Transverse colon (tissue), 4 donors: ENCODE data around the gene ANXA8L1. TPM values are rescaled to one million over a fixed set of nuclear protein-coding genes. Genes with fewer than 3 reads are reported as not detected.
"Not testable (repeated sequence)": the region's sequence is repeated elsewhere in the genome, so short reads cannot be mapped to it uniquely, and the experiment has no call there.

Source experiments
- DNase-seq: peaks from one replicate; pipeline ENCODE4 v3.0.0-alpha.2; 2019
- H3K27ac ChIP-seq, 4 donors: fragments of 200-600 bp; sonication (generic); 2 replicates each; pipeline ENCODE4 v1.5.1; 2016 to 2018; ENCODE audit warnings: inconsistent platforms in 4 of 4
- H3K27me3 ChIP-seq: fragments of 200-600 bp; sonication (generic); 2 replicates; pipeline ENCODE4 v1.5.1; 2017; ENCODE audit warnings: inconsistent platforms
- H3K36me3 ChIP-seq, 4 donors: fragments of 200-600 bp; sonication (generic); 2 replicates each; pipeline ENCODE4 v1.5.1; 2017 to 2019; ENCODE audit warnings: inconsistent platforms in 4 of 4
- H3K4me1 ChIP-seq, 4 donors: fragments of 200-600 bp; sonication (generic); 2 replicates each; pipeline ENCODE4 v1.5.1; 2017 to 2020; ENCODE audit warnings: inconsistent platforms in 4 of 4
- H3K4me3 ChIP-seq, 4 donors: fragments of 200-600 bp; sonication (generic); 1 replicate in 1 of 4; 2 replicates in 3 of 4; pipeline versions ENCODE4 v1.5.1 to v1.6.1; 2017 to 2019; ENCODE audit warnings: inconsistent platforms in 4 of 4
- H3K9me3 ChIP-seq, 2 donors: fragments of 200-600 bp; sonication (generic); 2 replicates each; pipeline ENCODE4 v1.5.1; 2017 to 2019; ENCODE audit warnings: inconsistent platforms in 2 of 2
- EP300 ChIP-seq: sonication (generic); formaldehyde crosslinking; IDR thresholded peaks from one replicate; pipeline ENCODE4 v1.6.1; 2017; ENCODE audit warnings: antibody characterized with exemption, low read depth
- POLR2A ChIP-seq: fragments of 450-650 bp; IDR thresholded peaks from one replicate; pipeline ENCODE4 v1.6.1; 2016; ENCODE audit warnings: antibody characterized with exemption, mild to moderate bottlenecking, moderate library complexity
- POLR2AphosphoS5 ChIP-seq, 3 donors: sonication (generic); formaldehyde crosslinking; IDR thresholded peaks; one replicate each; pipeline ENCODE4 v1.6.1; 2016; ENCODE audit warnings: antibody characterized with exemption in 3 of 3
- WGBS, 2 donors: methylation state at CpG; one replicate each; pipeline ENCODE4 v1.1.5; 2018; ENCODE audit warnings: low coverage in 1 of 2; 5-methylcytosine and 5-hydroxymethylcytosine counted together
- in situ Hi-C, 4 donors: fragments of 200-750 bp; cut with MboI; loops; one replicate each; pipeline versions ENCODE4 v1.15.0 to v1.15.1; 2017; ENCODE audit warnings: low sequenced_read_pairs in 3 of 4, low pct_ligation_motif_present in 1 of 4, low pct_unique_long_range_greater_than_20kb in 1 of 4
- intact Hi-C: fragments of 100-400 bp; cut with DNase I; formaldehyde crosslinking; loops from one replicate; pipeline ENCODE4 v1.15.1; 2023; ENCODE audit warnings: low total_unique reads
- total RNA-seq, 4 donors: library from RNA; depleted of rRNA; stranded (reverse); fragments of >200 nt; gene quantifications; one replicate each; pipeline ENCODE4 v1.1.0, GENCODE V29; 2016
- TF ChIP-seq, protein P1 (sequence below), 5 experiments: fragments of 200-600 bp in 3 of 5; fragments of 450-650 bp in 2 of 5; sonication (generic) in 3 of 5; IDR thresholded peaks; 1 replicate in 2 of 5; 2 replicates in 3 of 5; pipeline ENCODE4 v1.5.1; 2016 to 2017; ENCODE audit warnings: antibody characterized with exemption in 5 of 5, inconsistent platforms in 3 of 5, mild to moderate bottlenecking in 2 of 5, moderate library complexity in 1 of 5

The ANXA8L1 gene
- total RNA-seq, 4 donors from 2014 or later, result not detected

DNA sequence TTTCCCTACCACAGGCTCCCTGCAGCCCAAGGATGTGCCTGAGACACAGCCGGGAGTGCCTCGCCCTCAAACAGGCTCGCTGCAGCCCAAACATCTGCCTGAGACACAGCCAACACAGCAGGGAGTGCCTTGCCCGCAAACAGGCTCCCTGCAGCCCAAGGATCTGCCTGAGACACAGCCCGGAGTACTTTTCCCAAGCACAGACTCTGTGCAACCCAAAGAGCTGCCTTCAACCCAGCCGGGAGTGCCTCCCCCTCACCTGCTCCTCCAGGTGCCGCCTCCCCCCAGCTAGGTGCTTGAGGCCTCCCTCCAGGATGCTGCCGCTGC, 45.9 kb upstream of the ANXA8L1 start:
- intact Hi-C loops, result no loop called here
- in situ Hi-C loops, result no loop called here
- Histone ChIP-seq H3K36me3 (no peaks in the 10 kb centered on the region), H3K4me3 (no peak overlapping the region), H3K27me3 (no peaks in the 10 kb centered on the region), H3K9me3 (no peaks in the 10 kb centered on the region), H3K27ac (no peak overlapping the region), H3K4me1 (no peaks in the 10 kb centered on the region)
- WGBS, 2 donors, result 65% methylated on average over 7 of the region's 8 CpGs; no CpG with 5 or more reads in 1 of the 2 donors
- TF ChIP-seq, protein P1, sequence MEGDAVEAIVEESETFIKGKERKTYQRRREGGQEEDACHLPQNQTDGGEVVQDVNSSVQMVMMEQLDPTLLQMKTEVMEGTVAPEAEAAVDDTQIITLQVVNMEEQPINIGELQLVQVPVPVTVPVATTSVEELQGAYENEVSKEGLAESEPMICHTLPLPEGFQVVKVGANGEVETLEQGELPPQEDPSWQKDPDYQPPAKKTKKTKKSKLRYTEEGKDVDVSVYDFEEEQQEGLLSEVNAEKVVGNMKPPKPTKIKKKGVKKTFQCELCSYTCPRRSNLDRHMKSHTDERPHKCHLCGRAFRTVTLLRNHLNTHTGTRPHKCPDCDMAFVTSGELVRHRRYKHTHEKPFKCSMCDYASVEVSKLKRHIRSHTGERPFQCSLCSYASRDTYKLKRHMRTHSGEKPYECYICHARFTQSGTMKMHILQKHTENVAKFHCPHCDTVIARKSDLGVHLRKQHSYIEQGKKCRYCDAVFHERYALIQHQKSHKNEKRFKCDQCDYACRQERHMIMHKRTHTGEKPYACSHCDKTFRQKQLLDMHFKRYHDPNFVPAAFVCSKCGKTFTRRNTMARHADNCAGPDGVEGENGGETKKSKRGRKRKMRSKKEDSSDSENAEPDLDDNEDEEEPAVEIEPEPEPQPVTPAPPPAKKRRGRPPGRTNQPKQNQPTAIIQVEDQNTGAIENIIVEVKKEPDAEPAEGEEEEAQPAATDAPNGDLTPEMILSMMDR (IDR thresholded peaks at IDR 0.05), result no peak
- TF ChIP-seq POLR2AphosphoS5 (IDR thresholded peaks at IDR 0.05), result no peak
- DNase-seq, result no peak

DNA sequence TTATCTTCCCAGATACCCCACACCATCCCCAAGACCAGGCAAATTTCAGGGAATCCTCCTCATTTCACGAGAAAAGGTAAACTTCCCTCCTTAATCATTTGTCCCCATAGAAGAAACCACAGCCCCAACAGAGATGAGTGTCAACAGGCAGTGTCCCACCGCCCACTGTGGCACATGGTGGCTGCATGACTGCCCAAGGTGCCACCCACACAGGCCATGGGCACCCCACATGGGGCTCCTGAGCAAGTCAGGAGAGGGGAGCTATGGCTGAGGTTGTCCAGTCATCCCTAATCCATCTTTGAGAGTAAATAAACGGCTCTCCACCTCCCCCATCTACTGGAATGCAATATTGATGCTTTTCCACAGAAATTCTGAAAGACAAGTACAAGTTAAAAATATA, 44.7 kb upstream of the ANXA8L1 start:
- TF ChIP-seq, protein P1 (IDR thresholded peaks at IDR 0.05), result no peak
- no peak for TF ChIP-seq POLR2A
- no peak for TF ChIP-seq EP300
- no peak for TF ChIP-seq POLR2AphosphoS5 (IDR thresholded peaks at IDR 0.05)
- Histone ChIP-seq H3K4me1 (no peaks in the 10 kb centered on the region), H3K9me3 (no peaks in the 10 kb centered on the region), H3K27ac (no peak overlapping the region), H3K27me3 (no peaks in the 10 kb centered on the region), H3K4me3 (no peak overlapping the region), H3K36me3 (no peaks in the 10 kb centered on the region)
- intact Hi-C loops, result no loop called here
- DNase-seq, result no peak
- WGBS, 2 donors, result 60 to 84% methylated on average over 1 to 3 of the region's 3 CpGs
- in situ Hi-C loops, result no loop called here

DNA sequence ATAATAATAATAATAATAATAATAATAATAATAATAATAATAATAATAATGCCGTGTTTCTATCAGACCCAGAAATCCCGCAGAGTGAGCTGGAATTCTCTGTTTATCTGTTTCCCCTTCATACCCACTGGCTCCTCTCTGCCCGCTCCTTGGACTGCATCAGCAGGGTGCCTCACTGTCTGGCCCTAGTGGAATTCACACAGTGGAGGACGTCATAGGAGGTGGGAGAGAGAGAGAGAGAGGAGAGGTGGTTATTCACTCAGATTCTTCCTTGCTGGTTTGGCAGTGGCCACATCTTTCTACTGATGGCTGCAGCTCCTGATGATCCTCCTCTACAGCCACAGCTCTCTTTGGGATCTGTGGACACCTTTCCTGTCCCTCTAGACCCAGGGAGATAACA, 10.1 kb upstream of the ANXA8L1 start:
- H3K27me3 ChIP-seq, DNase-seq, H3K4me3 ChIP-seq, H3K27ac ChIP-seq, intact Hi-C loops, in situ Hi-C loops, H3K4me1 ChIP-seq, H3K36me3 ChIP-seq, H3K9me3 ChIP-seq: not testable (repeated sequence)
- WGBS, 2 donors, result 74% methylated on average over 4 of the region's 4 CpGs; no CpG with 5 or more reads in 1 of the 2 donors

DNA sequence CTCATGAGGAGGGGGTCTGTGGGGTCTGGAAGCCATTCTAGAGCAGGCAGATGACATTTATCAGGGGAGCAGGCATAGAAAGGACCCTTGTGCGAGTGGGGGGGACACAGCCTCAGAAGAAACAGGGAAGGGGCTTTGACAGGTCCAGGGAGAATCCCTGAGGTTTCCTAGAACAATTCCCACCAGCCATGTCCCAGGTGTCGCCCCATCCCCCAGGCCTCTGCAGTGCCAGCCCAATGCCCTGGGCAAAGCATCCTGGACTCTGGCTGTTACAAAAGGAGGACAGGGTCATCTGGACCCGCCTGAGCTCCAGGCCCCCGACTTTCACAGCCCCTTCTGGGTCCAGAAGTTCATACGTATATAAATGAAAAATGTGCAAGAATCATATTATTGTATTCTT, 8.4 kb upstream of the ANXA8L1 start:
- H3K27me3 ChIP-seq, intact Hi-C loops, H3K36me3 ChIP-seq, H3K27ac ChIP-seq, H3K4me1 ChIP-seq, H3K9me3 ChIP-seq, DNase-seq, H3K4me3 ChIP-seq, in situ Hi-C loops: not testable (repeated sequence)
- no CpG with 5 or more reads among the region's 5 CpGs for WGBS, 2 donors

DNA sequence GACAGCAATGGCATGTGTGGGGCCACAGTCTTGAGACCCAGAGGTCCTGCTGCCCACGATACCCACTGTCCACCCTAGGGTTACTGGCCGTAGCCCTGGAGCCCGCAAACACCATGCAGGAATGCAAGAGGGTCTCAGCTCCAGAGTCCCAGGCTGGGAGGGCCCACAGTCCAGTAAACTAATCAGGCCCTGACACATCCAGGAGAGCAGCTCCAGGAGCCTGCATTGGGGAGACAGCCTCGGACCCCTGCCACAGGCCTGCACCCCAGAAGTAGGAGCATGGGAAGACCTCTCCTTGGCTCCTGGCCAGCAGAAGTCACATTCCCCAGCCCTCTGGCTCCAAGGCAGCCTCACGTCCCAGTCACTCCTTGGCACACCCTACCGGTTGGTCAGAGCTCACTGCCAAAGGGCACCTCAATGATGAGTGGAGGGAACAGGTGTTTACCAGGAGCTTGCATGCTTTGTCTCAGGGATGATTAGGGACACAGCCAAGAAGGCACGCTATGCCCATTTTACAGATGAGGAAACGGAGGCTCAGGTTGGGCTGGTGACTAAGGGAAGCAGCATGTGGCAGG, 7.8 kb upstream of the ANXA8L1 start:
- intact Hi-C loops, H3K9me3 ChIP-seq, H3K27me3 ChIP-seq, in situ Hi-C loops, H3K4me3 ChIP-seq, H3K36me3 ChIP-seq, H3K4me1 ChIP-seq, H3K27ac ChIP-seq: not testable (repeated sequence)
- DNase-seq, result peak; percentile 8
- 100% methylated on average over 3 of the region's 8 CpGs; no CpG with 5 or more reads in 1 of the 2 donors for WGBS, 2 donors

DNA sequence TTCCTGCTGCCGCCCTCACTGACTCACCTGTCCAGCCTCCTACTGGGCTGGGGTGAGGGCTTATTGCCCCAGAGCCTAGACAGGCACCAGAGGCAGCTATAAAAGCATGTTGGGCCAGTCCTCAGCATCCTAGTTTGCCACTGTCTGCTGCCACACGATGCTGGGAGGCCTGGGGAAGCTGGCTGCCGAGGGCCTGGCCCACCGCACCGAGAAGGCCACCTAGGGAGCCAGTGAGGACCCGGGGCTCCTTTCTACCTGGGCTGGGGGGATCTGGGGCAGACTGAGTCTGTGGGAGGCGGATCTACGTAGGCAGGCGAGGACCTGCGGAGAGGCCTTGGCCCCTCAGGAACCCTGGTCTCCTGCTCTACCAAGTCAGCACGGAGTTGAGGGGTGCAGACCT, 6.6 kb upstream of the ANXA8L1 start:
- H3K4me3 ChIP-seq, intact Hi-C loops, H3K27ac ChIP-seq, H3K4me1 ChIP-seq, in situ Hi-C loops, DNase-seq, H3K27me3 ChIP-seq, H3K36me3 ChIP-seq, H3K9me3 ChIP-seq: not testable (repeated sequence)
- 96% methylated on average over 4 of the region's 11 CpGs; no CpG with 5 or more reads in 1 of the 2 donors for WGBS, 2 donors

DNA sequence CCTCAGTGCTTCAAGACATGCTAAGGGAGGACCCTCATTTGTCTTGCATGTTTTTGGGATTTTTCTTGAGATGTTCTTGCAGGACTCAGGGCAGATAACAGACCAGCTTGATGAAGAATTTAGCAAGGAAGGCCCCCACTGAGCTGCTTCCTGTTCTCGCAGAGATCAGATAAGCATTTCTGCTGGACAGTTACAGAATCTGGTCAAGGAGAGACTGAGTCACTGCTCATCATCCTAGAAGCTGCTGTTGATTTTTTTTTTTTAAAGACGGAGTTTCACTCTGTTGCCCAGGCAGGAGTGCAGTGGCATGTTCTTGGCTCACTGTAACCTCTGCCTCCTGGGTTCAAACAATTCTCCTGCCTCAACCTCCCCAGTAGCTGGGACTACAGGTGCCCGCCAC, 1.2 kb upstream of the ANXA8L1 start:
- 88% methylated on average over 1 of the region's 3 CpGs; no CpG with 5 or more reads in 1 of the 2 donors for WGBS, 2 donors

DNA sequence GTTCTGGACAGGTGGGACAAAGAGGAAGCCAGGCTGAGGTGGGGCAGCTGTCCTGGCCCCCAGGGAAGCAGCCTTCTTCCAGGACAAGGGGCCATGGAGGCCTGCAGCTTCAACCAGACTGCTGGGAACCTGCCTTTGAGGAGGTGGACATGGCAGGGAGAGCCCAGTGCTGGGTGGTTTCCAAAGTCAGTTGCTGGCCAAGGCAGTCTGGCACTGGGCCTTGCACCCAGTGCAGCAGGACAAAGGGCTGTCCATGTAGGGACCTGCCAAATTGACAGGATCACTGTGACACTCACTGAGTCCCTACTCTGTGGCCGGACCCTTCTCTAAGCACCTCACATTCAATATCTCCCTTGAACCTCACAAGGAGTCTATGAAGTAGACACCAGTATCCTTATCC, 1.4 kb downstream of the ANXA8L1 start:
- H3K4me1 ChIP-seq, H3K27ac ChIP-seq, H3K4me3 ChIP-seq, H3K9me3 ChIP-seq, DNase-seq, intact Hi-C loops, in situ Hi-C loops, H3K36me3 ChIP-seq, H3K27me3 ChIP-seq: not testable (repeated sequence)
- WGBS, 2 donors, result no CpG with 5 or more reads among the region's 1 CpG

More for the DNA sequence above, 1.2 kb upstream of the ANXA8L1 start:
- in situ Hi-C loops, H3K36me3 ChIP-seq, intact Hi-C loops, H3K4me1 ChIP-seq, H3K9me3 ChIP-seq, H3K27me3 ChIP-seq, DNase-seq, H3K27ac ChIP-seq, H3K4me3 ChIP-seq: not testable (repeated sequence)

DNA sequence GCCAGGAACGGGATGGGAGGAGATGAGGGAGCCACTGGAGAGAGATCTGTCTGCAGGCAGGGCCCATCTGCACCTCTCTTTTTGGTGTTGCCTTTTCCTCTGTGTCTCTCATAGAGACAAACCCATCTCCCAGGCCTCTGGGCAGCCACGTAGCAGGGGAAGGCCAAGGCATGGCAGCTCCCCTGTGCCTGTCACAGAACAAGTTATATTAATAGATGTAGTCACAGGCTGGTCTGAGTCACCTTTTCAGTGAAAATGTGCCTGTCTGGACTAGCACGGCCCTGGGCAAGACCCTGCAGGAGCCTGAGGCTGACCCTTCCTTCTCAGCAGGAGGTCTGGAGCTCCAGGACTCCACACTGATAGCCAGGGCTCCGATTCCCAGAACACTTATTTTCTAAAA, 2.1 kb downstream of the ANXA8L1 start:
- 60% methylated on average over 1 of the region's 4 CpGs; no CpG with 5 or more reads in 1 of the 2 donors for whole genome bisulfite sequencing, 2 donors
- DNase-seq, intact Hi-C loops: not testable (repeated sequence)

More for the DNA sequence above, 2.1 kb downstream of the ANXA8L1 start:
- in situ Hi-C loops, H3K36me3 ChIP-seq, H3K4me3 ChIP-seq, H3K27me3 ChIP-seq, H3K27ac ChIP-seq, H3K9me3 ChIP-seq, H3K4me1 ChIP-seq: not testable (repeated sequence)
